Activated T-helper 9 cell treated with anti-CD3 and anti-CD28 coated beads, Interleukin-2, amount 50 U/mL, for 16 hours (primary cell): ENCODE data around the gene LTBP1.

Experiments
- DNase-seq: peaks from one replicate; pipeline ENCODE4 v3.0.0-alpha.2; 2020; ENCODE audit warnings: low read depth

Gene LTBP1

GRCh38 chr2:33313039-33313438, 366.3 kb downstream of the LTBP1 start:
- no peak for DNase-seq

DNA sequence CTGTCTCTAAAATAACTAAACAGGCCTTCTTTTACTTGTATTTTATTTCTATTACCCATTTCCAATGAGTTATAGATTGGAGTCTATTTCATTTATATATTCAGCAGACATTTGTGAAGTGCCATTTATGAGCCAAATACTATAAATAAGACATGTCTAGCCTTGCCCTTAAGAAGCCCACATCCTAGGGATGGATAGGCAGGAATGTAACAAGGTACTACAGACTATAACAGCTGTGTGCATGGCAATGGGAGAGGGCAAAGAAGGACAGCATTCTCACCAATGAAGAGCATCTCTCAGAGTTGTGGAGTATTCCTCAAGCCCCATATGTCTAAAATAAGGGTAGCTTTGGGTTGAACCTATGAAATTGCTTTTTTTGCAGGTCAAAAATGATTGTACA, 367.8 kb downstream of the LTBP1 start:
- DNase-seq: no peak

DNA sequence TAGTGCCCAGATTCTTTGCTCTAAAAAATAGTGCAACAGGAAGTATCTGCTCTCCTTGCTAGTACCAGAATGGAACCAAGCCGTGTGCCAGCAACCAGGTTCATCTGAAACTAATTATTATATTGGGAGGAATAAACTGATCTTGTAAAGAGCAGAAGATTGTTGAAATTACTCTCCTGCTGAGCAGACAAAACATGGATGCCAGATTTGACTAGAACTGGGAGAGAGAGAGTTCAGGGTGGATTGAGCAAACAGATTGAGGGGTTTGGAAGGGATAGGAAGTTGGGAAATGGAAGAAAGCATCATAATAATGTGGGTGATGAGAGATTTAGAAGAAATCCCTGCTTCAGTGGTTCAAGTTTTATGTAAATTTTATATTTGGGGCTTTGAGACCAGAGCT, 369.6 kb downstream of the LTBP1 start:
- DNase-seq: no peak

DNA sequence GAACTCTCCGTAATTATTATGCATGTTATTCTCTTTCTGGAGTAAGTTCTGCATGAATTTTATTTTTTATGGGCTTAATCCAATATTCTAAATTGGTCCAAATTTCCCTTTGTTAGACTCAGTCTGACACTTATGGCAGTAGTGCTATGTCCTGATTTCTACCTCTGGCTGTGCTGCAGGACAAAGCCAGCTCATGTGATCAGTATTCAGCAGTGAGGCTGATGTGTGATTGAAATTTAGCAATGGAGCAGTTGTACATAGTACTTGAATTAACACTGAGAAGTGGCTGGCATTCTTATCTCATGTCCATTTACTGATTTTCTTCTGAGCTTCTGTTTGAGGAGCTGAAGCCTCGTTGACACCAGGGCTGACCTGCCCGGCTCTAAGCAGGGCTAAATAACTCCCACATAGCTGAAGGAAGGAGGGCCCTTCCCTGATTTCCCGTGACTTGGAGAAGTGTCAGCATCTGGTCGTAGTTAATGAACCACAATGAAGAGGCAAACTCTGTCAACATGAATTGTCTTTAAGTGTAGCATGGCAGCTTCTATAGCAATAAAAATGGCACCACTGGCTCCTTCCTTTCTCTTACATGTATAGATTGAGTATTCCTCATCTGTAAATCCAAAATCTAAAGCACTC, 370.7 kb downstream of the LTBP1 start:
- no peak for DNase-seq

DNA sequence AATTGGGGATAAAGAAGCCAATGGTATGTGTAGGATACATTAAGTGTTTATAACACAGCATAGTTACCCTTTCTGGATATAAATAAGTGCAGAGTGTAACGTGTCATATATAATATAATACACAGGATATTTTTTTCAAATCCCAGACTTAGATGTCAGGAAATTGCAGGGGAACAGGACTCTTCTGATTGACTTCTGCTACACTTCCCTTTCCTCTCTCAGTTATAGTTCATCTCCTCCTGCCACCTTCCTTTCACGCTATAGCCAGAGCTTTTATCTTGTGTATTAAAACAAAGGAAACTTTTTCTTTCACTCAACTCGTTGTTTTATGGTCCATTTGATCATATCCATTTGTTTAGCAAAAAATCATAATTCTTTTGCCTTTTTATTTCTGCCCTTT, 371.7 kb downstream of the LTBP1 start:
- no peak for DNase-seq

DNA sequence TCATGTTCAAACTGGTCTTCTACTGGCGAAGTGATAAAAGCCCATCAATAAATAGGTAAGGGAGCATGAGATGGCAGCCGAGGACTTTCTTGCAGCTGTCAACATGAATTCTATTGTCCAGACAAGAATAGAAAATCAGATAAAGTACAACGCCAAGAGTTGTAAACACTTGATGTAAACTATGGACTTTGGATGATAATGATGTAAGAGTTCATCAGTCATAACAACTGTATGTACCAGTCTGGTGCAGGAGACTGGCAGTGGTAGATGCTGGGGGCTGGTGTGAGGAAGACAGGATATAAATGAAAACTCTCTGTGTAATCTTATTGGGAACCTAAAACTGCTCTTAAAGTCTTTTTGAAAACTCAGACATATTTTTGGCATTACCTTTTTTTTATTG, 373.8 kb downstream of the LTBP1 start:
- no peak for DNase-seq

DNA sequence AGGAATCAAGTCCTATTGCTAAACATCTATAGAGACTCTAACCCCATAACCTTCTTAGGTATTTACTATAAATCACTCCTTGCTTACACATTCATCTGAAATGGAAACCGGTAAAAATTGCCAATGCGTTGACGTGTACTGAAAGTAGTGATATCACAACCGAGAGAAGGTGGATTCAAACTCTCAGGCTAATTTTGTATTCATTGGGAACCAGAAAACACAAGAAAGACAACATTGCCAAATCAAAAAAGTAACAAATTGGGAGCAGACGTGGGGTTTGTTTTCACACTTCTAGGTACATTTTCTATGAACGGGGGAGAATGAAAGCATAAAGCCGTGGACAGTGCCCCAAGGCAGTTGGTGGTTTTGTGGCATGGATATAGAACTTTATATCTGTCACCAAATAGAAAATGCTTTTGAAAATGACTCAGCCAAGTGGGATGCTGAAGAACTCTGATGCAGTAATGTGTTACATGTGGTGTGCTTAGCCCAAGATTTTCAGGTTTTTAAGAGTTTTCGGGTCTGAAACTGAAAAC, 374.6 kb downstream of the LTBP1 start:
- DNase-seq: no peak

DNA sequence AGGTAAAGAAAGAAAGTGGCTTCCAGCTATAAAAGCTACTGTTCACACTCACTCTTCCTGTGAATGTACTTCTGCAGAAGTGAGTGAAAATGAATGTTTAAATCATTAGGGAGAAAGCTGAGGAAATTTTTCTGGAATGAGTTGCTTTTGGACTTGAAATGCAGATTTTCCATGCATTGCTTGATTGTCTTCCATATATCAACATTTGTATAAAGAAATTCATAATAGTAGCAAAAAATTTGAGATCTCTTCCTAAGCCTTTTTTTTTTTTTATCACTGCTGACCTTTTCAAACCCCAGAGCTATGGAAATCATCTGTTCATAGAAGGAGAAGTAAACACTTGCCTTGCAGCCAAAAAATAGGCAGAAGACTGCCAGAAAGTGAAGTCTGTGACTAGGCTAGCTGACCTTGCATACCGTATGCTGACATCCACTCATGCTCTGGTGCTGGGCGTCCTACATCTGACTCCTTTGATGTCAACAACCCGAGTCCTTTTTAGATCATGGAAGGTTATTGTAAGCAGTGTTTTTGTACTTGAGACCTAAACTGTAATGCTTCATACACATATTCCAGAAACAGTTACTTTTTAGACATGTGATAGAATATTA, 375.2 kb downstream of the LTBP1 start:
- DNase-seq: no peak

- no peak for DNase-seq
These were observed 375.9 kb downstream of the LTBP1 start for GRCh38 chr2:33322612-33323011.

DNA sequence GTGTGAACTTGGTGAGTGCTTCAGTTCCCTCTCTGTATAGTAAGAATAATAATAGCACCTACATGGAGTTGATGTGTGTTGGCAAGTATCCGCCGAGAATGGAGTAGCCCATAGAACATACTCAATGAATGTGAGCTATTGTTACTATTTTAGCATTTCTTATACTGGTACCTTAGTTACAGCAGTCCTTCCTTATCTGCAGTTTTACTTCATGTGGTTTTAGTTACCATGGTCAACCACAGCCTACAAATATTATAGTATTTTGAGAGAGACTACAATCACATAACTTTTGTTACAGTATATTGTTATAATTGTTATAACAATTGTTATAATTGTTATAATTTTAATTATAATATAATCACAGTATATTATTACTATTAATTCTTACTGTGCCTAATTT, 377.2 kb downstream of the LTBP1 start:
- no peak for DNase-seq

- no peak for DNase-seq
These were observed 379.3 kb downstream of the LTBP1 start for GRCh38 chr2:33326100-33326499.

DNA sequence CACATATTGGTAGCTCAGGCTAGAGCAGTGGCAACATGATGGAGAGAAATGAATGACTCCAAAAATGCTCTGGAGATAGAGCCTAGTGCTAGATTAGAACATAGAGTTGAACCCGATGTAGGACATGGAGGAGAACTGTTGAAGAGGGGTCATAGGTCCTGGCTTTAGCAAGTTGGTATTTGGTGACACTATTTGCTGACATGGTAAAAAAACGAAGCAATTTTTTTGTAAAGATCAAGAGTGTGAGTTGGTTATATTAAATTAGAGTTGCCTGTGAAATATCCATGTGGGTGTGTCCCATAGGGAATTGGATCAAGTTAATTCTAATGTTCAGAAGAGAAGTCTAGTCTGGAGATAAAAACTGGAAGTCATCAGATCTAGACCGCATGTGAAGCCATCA, 386.7 kb downstream of the LTBP1 start:
- DNase-seq: no peak

GRCh38 chr2:33334083-33334482, 387.3 kb downstream of the LTBP1 start:
- DNase-seq: no peak

GRCh38 chr2:33335516-33335915, 388.8 kb downstream of the LTBP1 start:
- DNase-seq: no peak

DNA sequence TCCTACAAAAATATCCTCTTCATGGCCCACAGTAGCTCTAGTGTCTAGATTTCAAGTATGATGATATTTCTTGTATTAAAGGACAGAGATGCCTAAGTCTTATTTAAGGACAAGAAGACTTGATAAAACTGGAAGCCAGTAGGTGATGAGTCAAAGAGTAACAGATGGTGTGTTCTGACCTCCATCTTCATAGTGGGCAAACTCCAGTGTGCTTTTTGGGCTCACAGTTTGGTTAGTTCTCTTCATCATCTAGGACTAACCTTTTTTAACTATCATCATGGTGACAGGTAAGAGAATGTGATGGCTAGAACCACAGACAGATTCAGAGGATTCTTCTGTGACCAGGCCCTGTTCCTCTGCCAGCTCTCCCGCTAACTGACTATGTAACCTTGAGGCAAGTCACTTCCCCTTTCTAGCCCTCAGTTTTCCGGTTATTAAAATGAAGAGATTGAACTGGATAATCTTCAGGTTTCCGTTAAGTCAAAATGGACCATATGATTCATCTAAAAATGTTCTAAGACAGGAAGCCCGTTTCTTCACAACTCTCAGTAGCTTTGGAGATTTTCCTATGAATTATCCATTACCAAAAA, 389.4 kb downstream of the LTBP1 start:
- DNase-seq: no peak

DNA sequence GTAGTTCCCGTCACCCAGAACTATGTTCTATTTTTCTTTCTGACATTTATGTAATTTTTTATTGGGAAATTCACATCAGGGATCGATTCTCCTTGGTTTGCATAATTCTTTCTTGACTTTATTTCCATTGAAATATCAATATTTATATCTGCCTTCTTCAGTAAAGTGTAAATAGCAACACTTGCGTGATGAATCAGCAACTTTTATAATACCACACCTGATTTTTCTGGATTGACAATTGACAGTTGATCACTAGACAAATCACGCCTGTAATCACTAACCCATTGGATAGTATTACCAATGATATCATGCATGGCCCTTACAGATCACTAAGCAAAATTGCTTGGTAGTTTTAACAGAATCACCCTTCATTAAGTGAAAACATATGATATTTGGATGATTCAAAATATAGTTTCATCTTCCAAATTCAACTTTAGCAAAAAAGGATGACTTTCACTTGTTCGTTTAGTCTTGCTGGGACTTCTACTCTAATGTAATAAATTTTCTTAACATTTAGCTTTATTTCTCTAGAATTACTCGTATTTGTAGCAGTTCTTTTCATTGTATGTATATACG, 390.7 kb downstream of the LTBP1 start:
- DNase-seq: no peak

DNA sequence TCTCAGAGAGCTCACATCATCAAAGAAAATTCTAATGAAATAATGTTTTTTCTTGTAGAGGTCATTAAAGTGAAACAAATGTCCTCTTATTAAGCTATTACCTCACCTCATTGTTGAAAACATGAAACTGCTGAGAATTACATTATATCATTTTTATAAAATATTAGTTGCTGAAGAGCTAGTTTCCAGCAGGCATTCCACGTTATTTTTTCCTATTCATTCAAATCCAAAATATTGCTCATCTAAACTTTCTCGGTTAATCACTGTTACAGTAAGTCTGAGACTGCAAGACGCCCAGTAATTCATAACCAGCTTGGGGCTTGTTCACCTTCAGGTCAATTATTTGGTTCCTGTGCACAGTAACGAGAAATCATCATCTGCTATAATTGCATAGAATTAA, 391.2 kb downstream of the LTBP1 start:
- DNase-seq: no peak

DNA sequence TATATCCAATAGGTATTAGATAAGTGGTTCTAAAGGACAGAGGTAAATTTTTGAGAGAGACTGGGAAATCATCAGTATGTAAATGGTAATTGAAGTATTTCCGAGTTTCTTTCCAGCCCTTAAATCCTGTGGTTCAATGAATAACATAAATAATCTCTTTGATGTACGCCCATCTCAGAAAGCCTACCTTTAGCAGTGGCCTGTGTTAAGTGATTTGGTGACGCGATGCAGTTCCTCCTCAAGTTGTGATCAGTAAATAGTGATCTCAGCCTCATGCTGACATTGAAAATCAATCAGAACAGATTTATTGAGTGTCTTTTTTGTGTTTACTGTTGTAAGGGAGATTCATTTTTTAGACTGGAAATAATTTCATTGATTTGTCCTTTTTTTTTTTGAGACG, 392.5 kb downstream of the LTBP1 start:
- DNase-seq: no peak

DNA sequence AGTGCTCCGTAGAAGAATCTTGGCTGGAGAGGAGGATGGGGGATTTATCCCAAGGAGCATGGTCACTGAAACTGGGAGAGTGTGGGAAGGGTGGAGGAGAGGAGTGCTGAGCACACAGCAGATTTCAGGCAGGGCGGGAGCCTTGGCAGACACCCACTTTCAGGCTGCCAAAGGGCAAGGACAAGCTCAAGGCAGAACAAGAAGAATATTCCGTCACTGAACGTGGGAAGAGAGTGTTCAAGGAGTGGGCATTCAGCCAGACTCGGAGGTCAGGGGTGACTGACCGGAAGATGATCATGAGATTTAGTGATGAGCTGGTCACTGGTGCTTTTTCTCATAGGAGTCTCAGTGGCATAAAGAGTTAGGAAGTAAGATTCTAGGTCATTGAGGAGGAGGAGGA, 393.5 kb downstream of the LTBP1 start:
- DNase-seq: no peak

- no peak for DNase-seq
These were observed 395.4 kb downstream of the LTBP1 start for GRCh38 chr2:33342171-33342570.

GRCh38 chr2:33342705-33343104, 396.0 kb downstream of the LTBP1 start:
- DNase-seq: no peak

DNA sequence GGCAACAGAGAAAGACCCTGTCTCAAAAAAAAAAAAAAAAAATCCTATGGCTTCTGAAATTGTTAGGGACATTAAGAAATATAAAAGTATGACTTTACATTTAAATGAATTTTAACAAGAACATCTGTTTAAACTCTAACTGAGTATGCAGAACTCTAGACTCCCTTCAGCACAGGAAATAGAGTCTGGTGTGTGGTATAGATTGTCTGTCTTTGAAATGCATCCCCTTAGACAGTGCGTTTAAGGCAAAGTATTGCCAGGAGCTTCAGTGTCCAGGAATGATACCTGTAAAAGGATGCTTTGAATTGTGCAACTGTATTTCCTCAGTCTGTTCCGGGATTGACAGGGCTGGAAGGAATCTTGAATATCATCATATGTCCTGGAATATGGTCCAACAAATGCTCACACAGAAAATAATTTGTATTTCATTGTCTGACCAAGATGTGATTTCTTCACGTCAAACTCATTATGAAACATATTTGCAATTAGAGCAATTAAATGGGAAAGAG, 396.7 kb downstream of the LTBP1 start:
- DNase-seq: no peak

GRCh38 chr2:33344230-33344629, 397.5 kb downstream of the LTBP1 start:
- no peak for DNase-seq
